H9 (cell line): ENCODE results near the gene SDK1. TPM values are rescaled to one million over a fixed set of nuclear protein-coding genes. Genes with fewer than 3 reads are reported as not detected.

Source experiments
- DNase-seq: peaks from one replicate; pipeline ENCODE4 v3.0.0-alpha.2; 2017
- H2AFZ ChIP-seq: one replicate; pipeline ENCODE4 v1.6.1; 2013; ENCODE audit warnings: mild to moderate bottlenecking, low read length, control low read depth, moderate library complexity
- H2AK5ac ChIP-seq: 2 replicates; pipeline ENCODE4 v1.6.1; 2013; ENCODE audit warnings: low read length, control low read depth, mixed read lengths; ENCODE audit not compliant: insufficient read length
- H2BK120ac ChIP-seq: one replicate; pipeline ENCODE4 v1.6.1; 2013; ENCODE audit warnings: low read depth, mild to moderate bottlenecking, low read length, control low read depth, inconsistent platforms; ENCODE audit not compliant: poor library complexity, severe bottlenecking
- H2BK12ac ChIP-seq: 2 replicates; pipeline ENCODE4 v1.6.1; 2013; ENCODE audit warnings: low read length, control low read depth, mixed read lengths, low read depth; ENCODE audit not compliant: insufficient read length
- H2BK15ac ChIP-seq: 2 replicates; pipeline ENCODE4 v1.6.1; 2013; ENCODE audit warnings: low read depth, low read length, control low read depth
- H2BK20ac ChIP-seq: one replicate; pipeline ENCODE4 v1.6.1; 2013; ENCODE audit warnings: low read depth, mild to moderate bottlenecking, low read length, control low read depth, inconsistent platforms; ENCODE audit not compliant: poor library complexity, severe bottlenecking
- H2BK5ac ChIP-seq: 2 replicates; pipeline ENCODE4 v1.6.1; 2013; ENCODE audit warnings: low read length, control low read depth, mixed read lengths; ENCODE audit not compliant: insufficient read length
- H3K14ac ChIP-seq: 2 replicates; pipeline ENCODE4 v1.6.1; 2013; ENCODE audit warnings: low read length, control low read depth; ENCODE audit not compliant: insufficient read depth
- H3K18ac ChIP-seq: 2 replicates; pipeline ENCODE4 v1.6.1; 2013; ENCODE audit warnings: low read depth, mild to moderate bottlenecking, mixed read lengths, low read length, control low read depth; ENCODE audit not compliant: insufficient read length
- H3K23ac ChIP-seq: 2 replicates; pipeline ENCODE4 v1.6.1; 2013; ENCODE audit warnings: low read length, control low read depth, mixed read lengths, low read depth; ENCODE audit not compliant: insufficient read length
- H3K23me2 ChIP-seq: 2 replicates; pipeline ENCODE4 v1.6.1; 2013; ENCODE audit warnings: low read depth, mild to moderate bottlenecking, mixed read lengths, low read length, control low read depth; ENCODE audit not compliant: insufficient read length, poor library complexity, severe bottlenecking
- H3K27ac ChIP-seq: 2 replicates; pipeline ENCODE4 v1.5.1; 2013; ENCODE audit warnings: low read length, control low read depth, mixed read lengths, low read depth; ENCODE audit not compliant: insufficient read length
- H3K27me3 ChIP-seq: 2 replicates; pipeline ENCODE4 v1.6.1; 2013; ENCODE audit warnings: low read length, control low read depth, inconsistent platforms; ENCODE audit not compliant: insufficient read depth
- H3K4ac ChIP-seq: 2 replicates; pipeline ENCODE4 v1.6.1; 2013; ENCODE audit warnings: low read depth, mild to moderate bottlenecking, control low read depth, inconsistent platforms, low read length, moderate library complexity
- H3K4me1 ChIP-seq: 2 replicates; pipeline ENCODE4 v1.6.1; 2013; ENCODE audit warnings: low read length, control low read depth, inconsistent platforms; ENCODE audit not compliant: insufficient read depth
- H3K4me2 ChIP-seq: 2 replicates; pipeline ENCODE4 v1.6.1; 2013; ENCODE audit warnings: low read length, control low read depth, mixed read lengths; ENCODE audit not compliant: insufficient read length, insufficient read depth
- H3K56ac ChIP-seq: 2 replicates; pipeline ENCODE4 v1.6.1; 2013; ENCODE audit warnings: low read depth, mild to moderate bottlenecking, mixed read lengths, low read length, control low read depth; ENCODE audit not compliant: insufficient read length
- H3K79me1 ChIP-seq: 2 replicates; pipeline ENCODE4 v1.6.1; 2013; ENCODE audit warnings: low read depth, mild to moderate bottlenecking, moderate library complexity, low read length, control low read depth, inconsistent platforms; ENCODE audit not compliant: insufficient read depth, poor library complexity, severe bottlenecking
- H3K79me2 ChIP-seq: 2 replicates; pipeline ENCODE4 v1.6.1; 2013; ENCODE audit warnings: low read length, control low read depth, inconsistent platforms; ENCODE audit not compliant: insufficient read depth
- H3K9ac ChIP-seq: 2 replicates; pipeline ENCODE4 v1.6.1; 2013; ENCODE audit warnings: low read length, control low read depth, mixed read lengths; ENCODE audit not compliant: insufficient read length; ENCODE audit errors: extremely low read depth
- H3K9me3 ChIP-seq: one replicate; pipeline ENCODE4 v1.6.1; 2013; ENCODE audit warnings: low read depth, low read length, inconsistent platforms; ENCODE audit not compliant: control insufficient read depth
- H3T11ph ChIP-seq: one replicate; pipeline ENCODE4 v1.6.1; 2013; ENCODE audit warnings: mild to moderate bottlenecking, low read length, control low read depth, inconsistent platforms
- H4K20me1 ChIP-seq: one replicate; pipeline ENCODE4 v1.6.1; 2013; ENCODE audit not compliant: control insufficient read depth, insufficient read length, insufficient read depth
- H4K5ac ChIP-seq: 2 replicates; pipeline ENCODE4 v1.6.1; 2013; ENCODE audit warnings: low read depth, mild to moderate bottlenecking, mixed read lengths, low read length, control low read depth; ENCODE audit not compliant: insufficient read length
- H4K8ac ChIP-seq: replicated peaks from 2 replicates; pipeline ENCODE4 v1.6.1; 2013; ENCODE audit warnings: low read length, control low read depth, mixed read lengths, low read depth; ENCODE audit not compliant: insufficient read length
- H4K91ac ChIP-seq: 2 replicates; pipeline ENCODE4 v1.6.1; 2013; ENCODE audit warnings: low read depth, mild to moderate bottlenecking, moderate library complexity, mixed read lengths, low read length, control low read depth; ENCODE audit not compliant: insufficient read length
- H3K27ac Mint-ChIP-seq, 3 experiments: 2 replicates in 2 of 3; 3 replicates in 1 of 3; pipeline ENCODE4 v1.8.0; 2020 to 2021; ENCODE audit warnings: mixed read lengths in 3 of 3, mild to moderate bottlenecking in 1 of 3, moderate library complexity in 1 of 3
- H3K27me3 Mint-ChIP-seq: 2 replicates; pipeline ENCODE4 v1.8.0; 2021; ENCODE audit warnings: low read depth, mild to moderate bottlenecking, moderate library complexity, mixed read lengths
- H3K36me3 Mint-ChIP-seq, 3 experiments: 2 replicates in 2 of 3; 3 replicates in 1 of 3; pipeline ENCODE4 v1.8.0; 2020 to 2021; ENCODE audit warnings: low read depth in 3 of 3, mixed read lengths in 3 of 3; ENCODE audit not compliant: insufficient read depth in 1 of 3
- H3K4me1 Mint-ChIP-seq, 2 experiments: 2 replicates each; pipeline ENCODE4 v1.8.0; 2020; ENCODE audit warnings: mixed read lengths in 2 of 2
- H3K4me3 Mint-ChIP-seq, 2 experiments: 2 replicates in 1 of 2; 3 replicates in 1 of 2; pipeline ENCODE4 v1.8.0; 2020 to 2021; ENCODE audit warnings: mild to moderate bottlenecking in 2 of 2, mixed read lengths in 2 of 2, moderate library complexity in 1 of 2
- H3K9me3 Mint-ChIP-seq, 2 experiments: 2 replicates in 1 of 2; 3 replicates in 1 of 2; pipeline ENCODE4 v1.8.0; 2020; ENCODE audit warnings: mild to moderate bottlenecking in 2 of 2, mixed read lengths in 2 of 2, moderate library complexity in 1 of 2
- CTCF ChIP-seq: fragments of 200-600 bp; sonication (generic); conservative IDR thresholded peaks from 3 replicates; pipeline ENCODE4 v1.8.0; 2021; ENCODE audit warnings: antibody characterized with exemption, mild to moderate bottlenecking
- WGBS: extraction: QIAGEN DNeasy Blood & Tissue Kit; methylation state at CpG from one replicate; pipeline ENCODE4 v1.1.7; 2013; ENCODE audit warnings: missing lambda C conversion rate, low lambda C conversion rate, mixed read lengths; ENCODE audit not compliant: insufficient read length; ENCODE audit errors: extremely low coverage; 5-methylcytosine and 5-hydroxymethylcytosine counted together
- total RNA-seq: library from RNA; stranded (reverse); gene quantifications from 2 replicates; pipeline ENCODE4 v1.2.1, GENCODE V29; 2021

SDK1 gene
- total RNA-seq, 1 experiment from 2014 or later, result 8.7 TPM

GRCh38 chr7:3917436-3917835 is 616.4 kb downstream of the SDK1 start:
- H4K20me1 ChIP-seq, result no peaks in the 10 kb centered on the region
- H2AK5ac ChIP-seq, result no peak overlapping the region
- Mint-ChIP-seq H3K4me3 (no peak overlapping the region), H3K36me3 (peaks cover 0 to 13% (median 3%) of the 10 kb centered on the region in 3 experiments; a peak in 4 of 7 replicates), H3K27me3 (no peaks in the 10 kb centered on the region), H3K27ac (no peak overlapping the region), H3K4me1 (peaks cover 12 to 22% of the 10 kb centered on the region in 2 experiments), H3K9me3 (peaks cover 8 to 9% of the 10 kb centered on the region in 2 experiments)
- DNase-seq, result no peak
- no peak overlapping the region for H3T11ph ChIP-seq
- H3K4ac ChIP-seq, result no peak overlapping the region
- no peaks in the 10 kb centered on the region for H3K79me1 ChIP-seq
- no peak overlapping the region for H4K8ac ChIP-seq
- no peak overlapping the region for H2BK20ac ChIP-seq
- H3K23ac ChIP-seq, result no peak overlapping the region
- H3K4me1 ChIP-seq, result no peaks in the 10 kb centered on the region
- no peak overlapping the region for H3K27ac ChIP-seq
- H3K56ac ChIP-seq, result no peak overlapping the region
- no peak overlapping the region for H2BK12ac ChIP-seq
- H2BK120ac ChIP-seq, result no peak overlapping the region
- H3K9me3 ChIP-seq, result no peaks in the 10 kb centered on the region
- H2AFZ ChIP-seq, result no peak overlapping the region
- TF ChIP-seq CTCF, result no peak
- no peak overlapping the region for H3K14ac ChIP-seq
- H4K5ac ChIP-seq, result no peak overlapping the region
- no peaks in the 10 kb centered on the region for H3K79me2 ChIP-seq
- H3K18ac ChIP-seq, result no peak overlapping the region
- no peaks in the 10 kb centered on the region for H3K27me3 ChIP-seq
- no peak overlapping the region for H2BK5ac ChIP-seq
- H2BK15ac ChIP-seq, result no peak overlapping the region
- no CpG with 5 or more reads among the region's 4 CpGs for WGBS
- no peaks in the 10 kb centered on the region for H3K23me2 ChIP-seq
- no peak overlapping the region for H4K91ac ChIP-seq
- H3K9ac ChIP-seq, result no peak overlapping the region
- H3K4me2 ChIP-seq, result no peak overlapping the region
